Spleen (tissue), 7 donors: ENCODE results near the gene CELA1.

ENCODE experiments used
- CTCF ChIP-seq, 11 experiments: fragments of 200-600 bp in 7 of 11; fragments of 450-650 bp in 4 of 11; sonication (generic) in 4 of 11; IDR thresholded peaks in 8 of 11; conservative IDR thresholded peaks in 3 of 11; 1 replicate in 7 of 11; 2 replicates in 4 of 11; pipeline versions ENCODE4 v1.4.0 to v1.8.0; 2016 to 2021; ENCODE audit warnings: antibody characterized with exemption in 11 of 11, inconsistent platforms in 4 of 11, mild to moderate bottlenecking in 1 of 11
- POLR2A ChIP-seq, 3 donors: fragments of 450-650 bp; IDR thresholded peaks; one replicate each; pipeline ENCODE4 v1.5.1; 2017; ENCODE audit warnings: antibody characterized with exemption in 3 of 3, mild to moderate bottlenecking in 1 of 3
- donor health status: DM: no; HTN: no; CAD: no; lungs with moderate emphysema.
- donor health status: DM: no; HTN: no; CAD: no.
- donor health status: DM: no; HTN: no; CAD: no.

DNA sequence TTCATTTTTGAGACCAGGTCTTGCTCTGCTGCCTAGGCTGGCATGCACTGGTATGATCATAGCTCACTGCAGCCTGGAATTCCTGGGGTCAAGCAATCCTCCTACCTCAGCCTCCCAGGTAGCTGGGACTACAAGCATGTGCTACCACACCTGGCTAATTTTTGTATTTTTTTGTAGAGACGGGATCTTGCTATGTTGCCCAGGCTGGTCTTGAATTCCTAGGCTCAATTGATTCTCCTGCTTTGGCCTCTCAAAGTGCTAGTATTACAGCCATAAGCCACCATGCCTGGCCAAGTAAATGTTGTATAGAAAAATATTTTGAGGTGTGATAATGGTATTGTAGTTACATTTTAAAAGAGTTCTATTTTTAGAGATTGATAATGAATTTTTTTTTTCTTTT lies 35.1 kb downstream of the CELA1 start:
- no peak for TF ChIP-seq CTCF (IDR thresholded peaks at IDR 0.05 in 8 of 11, conservative IDR thresholded peaks at IDR 0.05 in 3 of 11)
- no peak for TF ChIP-seq POLR2A (IDR thresholded peaks at IDR 0.05)
